Activated CD4-positive, alpha-beta T cell treated with anti-CD3 and anti-CD28 coated beads, Interleukin-10, Interleukin-2, amounts not matched to agents 100 ng/mL and 50 ng/mL, durations not matched to agents 16 hours and 8 hours (primary cell): ENCODE results near the gene PTHLH.

Source experiments
- DNase-seq: peaks from one replicate; pipeline ENCODE4 v3.0.0-alpha.2; 2020

The PTHLH gene

GRCh38 chr12:27934276-27934675 is 38.3 kb downstream of the PTHLH start:
- DNase-seq: no peak

GRCh38 chr12:27931390-27931789 is 41.1 kb downstream of the PTHLH start:
- DNase-seq: peak; percentile 9

- no peak for DNase-seq
Measured at GRCh38 chr12:27927347-27927746, 45.2 kb downstream of the PTHLH start.

DNA sequence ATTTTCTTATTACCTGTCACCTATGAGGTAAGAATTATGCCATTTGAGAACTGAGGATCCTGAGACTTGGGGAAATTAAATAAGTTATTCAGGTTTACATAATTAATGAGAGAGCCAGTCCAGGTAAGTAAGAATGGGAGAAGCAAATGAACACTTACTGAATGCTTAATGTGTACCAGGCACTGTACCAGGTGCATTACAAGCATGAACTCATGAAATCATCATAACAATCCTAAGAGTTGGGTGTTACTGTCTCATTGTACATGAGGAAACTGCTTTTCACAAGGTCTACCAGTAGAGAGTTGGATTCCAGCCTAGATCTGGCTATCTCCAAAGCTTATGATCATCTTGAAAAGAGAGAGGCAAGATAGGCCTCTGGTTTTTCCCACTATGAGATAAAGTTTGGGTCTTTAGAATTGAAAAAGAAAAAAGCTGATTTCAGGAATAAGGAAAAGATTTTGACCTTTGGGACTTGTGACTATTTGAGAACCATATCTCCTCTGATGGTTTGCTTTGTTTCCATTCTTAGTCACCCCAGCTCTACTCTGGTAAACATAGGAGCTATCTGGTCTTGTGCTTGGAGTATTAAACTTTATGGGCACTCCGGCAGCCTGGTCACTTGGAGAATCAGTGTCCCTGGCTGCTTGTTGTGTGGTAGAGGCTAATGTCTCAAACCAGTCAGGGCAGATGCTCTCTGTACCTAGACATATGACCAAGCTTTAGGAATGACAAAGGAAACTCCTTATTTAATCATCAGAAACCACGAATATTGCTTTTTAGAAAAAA is 48.0 kb downstream of the PTHLH start:
- DNase-seq: no peak

GRCh38 chr12:27922531-27923139 is 49.9 kb downstream of the PTHLH start:
- DNase-seq: no peak

DNA sequence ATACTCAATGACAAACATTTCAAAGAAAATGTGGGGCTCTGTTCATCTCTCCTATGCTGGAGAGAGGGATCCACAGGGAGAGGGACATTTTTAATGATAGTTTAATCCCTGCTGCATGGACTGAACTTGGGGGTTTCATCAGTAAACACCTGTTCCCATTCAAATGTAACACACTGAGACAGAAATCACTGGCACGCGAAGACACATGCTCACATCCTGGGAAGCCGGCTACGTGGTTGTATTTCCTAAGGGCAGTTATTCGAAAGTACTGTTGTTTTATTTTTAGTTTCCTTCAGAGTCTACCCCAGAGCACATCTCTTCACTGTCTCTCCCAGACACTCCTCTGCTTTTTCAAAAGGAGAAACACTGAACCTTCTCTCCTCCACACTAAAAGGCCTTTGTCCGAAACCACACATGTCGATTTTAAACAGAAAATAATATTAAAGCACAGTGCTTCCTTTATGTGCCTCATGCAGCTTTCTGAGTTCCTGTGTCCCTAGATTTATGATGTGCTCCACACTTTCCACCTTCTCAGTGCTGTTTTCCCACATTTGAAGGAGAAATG is 52.8 kb downstream of the PTHLH start:
- no peak for DNase-seq

DNA sequence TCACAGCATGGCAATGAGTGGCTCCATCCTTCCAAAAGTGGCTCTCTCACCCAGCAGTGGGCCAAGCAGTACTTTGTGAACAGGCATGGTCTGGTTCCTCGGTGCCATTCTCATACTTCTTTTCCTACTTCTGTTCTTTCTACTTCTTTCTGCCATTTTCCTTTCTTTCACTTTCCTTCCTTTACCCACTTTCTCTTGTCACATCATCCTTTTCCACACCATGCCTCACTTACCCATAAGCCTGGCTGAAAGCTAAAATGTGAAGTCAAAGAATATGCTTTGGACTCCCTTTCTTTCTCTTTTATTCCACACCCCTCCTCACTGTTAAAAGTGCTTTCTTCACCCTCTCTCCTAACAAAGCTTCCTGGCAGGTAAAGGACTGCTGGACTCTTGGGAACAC is 57.0 kb downstream of the PTHLH start:
- DNase-seq: no peak

DNA sequence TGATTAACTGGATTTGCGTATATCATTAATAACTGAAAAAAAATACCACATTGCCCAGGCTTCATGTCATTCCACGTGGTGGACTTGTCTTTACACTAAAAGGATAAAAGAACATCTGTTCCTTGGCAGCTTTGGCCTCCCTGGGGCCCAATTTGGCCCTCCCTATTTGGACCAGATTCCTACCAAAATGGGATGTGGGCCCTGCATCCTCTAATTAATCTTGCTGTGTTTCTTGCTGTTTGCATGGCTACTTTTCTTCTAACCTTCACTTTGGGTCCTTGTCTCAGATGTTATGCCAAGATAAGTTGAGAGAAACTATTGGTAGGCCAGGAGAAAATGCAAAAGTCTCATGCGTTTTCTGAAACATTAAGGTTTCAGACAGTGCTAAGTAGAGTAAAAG is 57.5 kb downstream of the PTHLH start:
- no peak for DNase-seq

GRCh38 chr12:27913999-27914614 is 58.4 kb downstream of the PTHLH start:
- no peak for DNase-seq

- DNase-seq: no peak
Measured at GRCh38 chr12:27911397-27911796, 61.1 kb downstream of the PTHLH start.
